ENCODE results near the gene IFT88. TPM values are rescaled to one million over a fixed set of nuclear protein-coding genes. Genes with fewer than 3 reads are reported as not detected.

The IFT88 gene
- total RNA-seq, 4 donors from 2014 or later: 5.6 to 21.6 (median 10.4) TPM

DNA sequence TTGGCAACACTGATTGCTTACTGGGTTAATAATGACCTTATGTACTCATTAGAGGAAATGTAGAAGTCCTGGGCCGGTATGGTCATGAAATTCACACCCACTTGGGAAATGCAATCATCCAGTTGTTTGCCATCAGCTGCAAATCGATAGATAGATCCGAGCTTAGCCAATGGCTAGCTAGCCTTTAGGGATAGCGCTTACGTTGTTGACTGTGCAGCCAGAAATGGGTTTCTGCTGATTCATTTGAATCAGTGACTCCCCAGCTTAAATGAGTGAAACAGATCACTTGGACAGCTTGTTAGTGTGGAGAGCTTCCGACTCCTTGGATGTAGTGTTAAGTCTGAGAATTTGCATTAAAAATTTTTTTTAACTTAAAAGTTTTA, 148.4 kb downstream of the IFT88 start:
- TF ChIP-seq POLR2A (IDR thresholded peaks at IDR 0.05) (no peak), POLR2AphosphoS5 (IDR thresholded peaks at IDR 0.05) (no peak), EP300 (IDR thresholded peaks at IDR 0.05) (no peak), CTCF (IDR thresholded peaks at IDR 0.05) (no peak)
- Histone ChIP-seq H3K9me3 (no peaks in the 10 kb centered on the region), H3K4me3 (no peak overlapping the region), H3K27ac (peak overlapping the region; percentile 90), H3K27me3 (no peaks in the 10 kb centered on the region), H3K4me1 (peaks cover 19% of the 10 kb centered on the region), H3K36me3 (no peaks in the 10 kb centered on the region)
- DNase-seq (ENCODE audit: low spot score in 2 of 2): no peak
- 65% methylated on average over 6 of the region's 6 CpGs for WGBS

GRCh38 chr13:20716951-20717350, 150.0 kb downstream of the IFT88 start:
- WGBS: 67% methylated on average over 13 of the region's 15 CpGs
- Histone ChIP-seq H3K27me3 (peaks cover 10% of the 10 kb centered on the region), H3K4me1 (peaks cover 27% of the 10 kb centered on the region), H3K4me3 (no peak overlapping the region), H3K9me3 (no peaks in the 10 kb centered on the region), H3K27ac (no peak overlapping the region), H3K36me3 (no peaks in the 10 kb centered on the region)
- TF ChIP-seq POLR2AphosphoS5 (IDR thresholded peaks at IDR 0.05) (no peak), POLR2A (IDR thresholded peaks at IDR 0.05) (no peak), EP300 (IDR thresholded peaks at IDR 0.05) (no peak), CTCF (IDR thresholded peaks at IDR 0.05) (no peak)
- DNase-seq (ENCODE audit: low spot score in 2 of 2): no peak

DNA sequence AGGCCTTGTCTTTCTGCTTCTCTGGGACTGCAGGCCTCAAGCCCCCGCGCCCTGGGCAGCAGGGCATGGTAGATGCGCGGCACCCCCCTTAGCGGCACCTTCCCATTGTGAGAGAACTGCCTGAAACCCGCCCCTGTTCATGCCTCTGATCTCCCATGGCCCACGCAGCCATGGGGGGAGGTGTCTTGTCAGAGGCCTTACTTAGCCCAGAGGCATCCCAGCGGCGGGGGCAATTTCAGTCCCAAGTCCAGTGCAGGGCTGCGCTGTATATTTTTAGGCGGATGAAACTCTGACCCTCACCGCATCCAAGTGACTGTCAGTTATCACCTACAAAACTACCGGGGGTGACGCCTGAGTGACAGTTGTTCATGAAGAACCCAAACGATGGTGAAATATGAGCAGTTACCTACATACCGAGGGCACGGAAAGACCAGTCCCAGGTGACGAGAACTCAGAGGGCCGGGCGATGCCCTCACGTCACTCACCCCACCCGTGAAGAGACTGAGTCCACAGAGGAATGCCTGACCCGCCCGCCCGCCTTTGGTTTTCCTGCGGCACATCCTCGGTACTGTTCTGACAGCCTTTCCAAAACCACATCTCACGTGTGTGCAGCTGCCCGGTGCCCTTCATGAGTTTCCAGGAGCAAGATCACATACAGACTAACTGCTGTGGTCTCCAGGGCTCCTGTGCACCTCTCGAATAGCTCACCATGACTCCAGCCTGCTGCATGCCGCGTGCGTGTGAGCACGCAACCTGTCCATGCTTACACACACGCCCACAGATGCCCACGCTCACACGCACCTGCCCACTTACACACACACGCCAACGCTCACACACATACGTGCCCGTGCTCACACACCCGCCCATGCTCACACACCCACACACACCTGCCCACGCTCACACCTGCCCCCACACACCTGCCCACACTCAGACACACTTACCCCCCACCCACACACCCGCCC, 150.9 kb downstream of the IFT88 start:
- Histone ChIP-seq H3K9me3 (no peaks in the 10 kb centered on the region), H3K4me1 (peaks cover 22% of the 10 kb centered on the region), H3K4me3 (no peak overlapping the region), H3K27ac (no peak overlapping the region), H3K27me3 (peaks cover 10% of the 10 kb centered on the region), H3K36me3 (no peaks in the 10 kb centered on the region)
- WGBS: 92% methylated on average over 38 of the region's 44 CpGs
- peak in 1 of 2 donors; percentile 74 for DNase-seq (ENCODE audit: low spot score in 2 of 2)
- no peak for TF ChIP-seq POLR2A (IDR thresholded peaks at IDR 0.05)

DNA sequence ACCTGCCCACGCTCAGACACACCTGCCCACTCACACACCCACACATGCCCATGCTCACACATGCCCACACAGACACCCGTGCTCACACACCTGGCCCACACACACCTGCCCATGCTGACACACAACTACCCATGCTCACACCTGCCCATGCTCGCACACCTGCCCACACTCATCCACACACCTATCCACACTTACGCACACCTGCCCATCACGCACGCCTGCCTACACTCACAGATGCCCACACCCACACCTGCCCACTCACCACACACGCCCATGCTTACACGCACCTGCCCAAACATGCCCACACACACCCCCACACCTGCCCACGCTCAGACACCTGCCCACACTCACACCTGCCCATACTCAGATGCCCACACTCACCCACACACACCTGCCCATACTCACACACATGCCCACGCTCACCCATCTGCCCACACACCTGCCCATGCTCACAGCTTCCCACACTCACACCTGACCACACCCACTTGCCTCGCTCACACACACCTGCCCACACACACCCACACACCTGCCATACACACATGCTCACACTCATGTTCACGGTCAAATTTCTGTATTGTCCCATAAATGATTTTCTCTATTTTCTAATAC, 152.1 kb downstream of the IFT88 start:
- 82% methylated on average over 12 of the region's 12 CpGs for WGBS
- DNase-seq (ENCODE audit: low spot score in 2 of 2): peak in 1 of 2 donors; percentile 55

DNA sequence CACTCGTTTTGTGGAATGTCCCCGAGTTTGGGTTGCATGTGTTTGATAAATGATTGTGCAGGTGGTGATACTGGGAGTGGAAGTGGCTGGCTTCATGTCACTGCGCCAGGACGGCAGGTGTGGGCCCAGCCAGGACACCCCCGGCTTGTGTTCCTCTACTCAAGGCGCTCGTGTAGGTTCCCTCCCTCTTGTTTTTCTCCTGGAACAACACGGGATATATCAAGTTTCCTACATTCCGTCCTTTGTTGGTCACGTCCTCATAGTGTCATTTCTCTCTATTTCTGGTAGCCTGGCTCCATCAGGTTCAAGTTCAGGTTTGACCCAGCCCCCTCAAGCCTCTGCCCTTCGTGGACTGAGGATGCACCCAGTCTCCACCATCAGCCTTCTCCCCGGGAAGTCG, 152.8 kb downstream of the IFT88 start:
- 83% methylated on average over 13 of the region's 13 CpGs for WGBS
- Histone ChIP-seq H3K27ac (no peak overlapping the region), H3K27me3 (peaks cover 10% of the 10 kb centered on the region), H3K4me3 (no peak overlapping the region), H3K36me3 (no peaks in the 10 kb centered on the region), H3K4me1 (peaks cover 11% of the 10 kb centered on the region), H3K9me3 (no peaks in the 10 kb centered on the region)
- TF ChIP-seq EP300 (IDR thresholded peaks at IDR 0.05): no peak
- no peak for TF ChIP-seq POLR2AphosphoS5 (IDR thresholded peaks at IDR 0.05)
- no peak for TF ChIP-seq POLR2A (IDR thresholded peaks at IDR 0.05)
- TF ChIP-seq CTCF (IDR thresholded peaks at IDR 0.05): no peak
- DNase-seq (ENCODE audit: low spot score in 2 of 2): peak in 1 of 2 donors; percentile 26

More for the DNA sequence above, 152.1 kb downstream of the IFT88 start:
- no peak overlapping the region for H3K27ac ChIP-seq
- H3K36me3 ChIP-seq: no peaks in the 10 kb centered on the region
- H3K4me3 ChIP-seq: no peak overlapping the region
- peaks cover 14% of the 10 kb centered on the region for H3K4me1 ChIP-seq
- peaks cover 10% of the 10 kb centered on the region for H3K27me3 ChIP-seq
- H3K9me3 ChIP-seq: no peaks in the 10 kb centered on the region
- TF ChIP-seq CTCF (IDR thresholded peaks at IDR 0.05): no peak
- TF ChIP-seq POLR2AphosphoS5 (IDR thresholded peaks at IDR 0.05): no peak
- TF ChIP-seq POLR2A (IDR thresholded peaks at IDR 0.05): no peak
- no peak for TF ChIP-seq EP300 (IDR thresholded peaks at IDR 0.05)

Data from suprapubic skin (tissue), 4 donors.